Common myeloid progenitor, CD34-positive (primary cell): ENCODE results near the gene HAO2.

Experiments
- CTCF ChIA-PET: fragments of 350-600 bp; sonication (Branson Sonifier 250); formaldehyde crosslinking; loops from one replicate; lab custom pipeline; 2021; ENCODE audit warnings: antibody characterized with exemption; lab: Charles Lee
- POLR2A ChIA-PET: fragments of 350-600 bp; sonication (Branson Sonifier 250); formaldehyde crosslinking; loops from one replicate; lab custom pipeline; 2021; ENCODE audit warnings: antibody characterized with exemption; lab: Charles Lee
- DNase-seq, 3 donors: peaks; one replicate each; pipeline versions ENCODE4 v3.0.0 to v3.0.0-alpha.2; 2013
- H3K27ac ChIP-seq, 2 experiments: 1 replicate in 1 of 2; 2 replicates in 1 of 2; pipeline ENCODE4 v1.7.0; 2013; ENCODE audit warnings: inconsistent platforms in 2 of 2, low read length in 2 of 2, mild to moderate bottlenecking in 2 of 2, low read depth in 1 of 2, moderate library complexity in 1 of 2; ENCODE audit not compliant: severe bottlenecking in 2 of 2, insufficient read depth in 1 of 2, poor library complexity in 1 of 2
- H3K27me3 ChIP-seq, 5 experiments: replicated peaks in 2 of 5; 1 replicate in 3 of 5; 2 replicates in 2 of 5; pipeline versions ENCODE4 v1.6.1 to v1.7.0; 2013; ENCODE audit warnings: low read length in 4 of 5, mild to moderate bottlenecking in 2 of 5, moderate library complexity in 2 of 5, inconsistent platforms in 1 of 5; ENCODE audit not compliant: insufficient read depth in 5 of 5, control insufficient read depth in 4 of 5
- H3K36me3 ChIP-seq, 4 experiments: 1 replicate in 2 of 4; 2 replicates in 2 of 4; pipeline versions ENCODE4 v1.6.1 to v1.7.0; 2013; ENCODE audit warnings: low read length in 3 of 4, control low read depth in 1 of 4, mild to moderate bottlenecking in 1 of 4; ENCODE audit not compliant: control insufficient read depth in 4 of 4, insufficient read depth in 4 of 4
- H3K4me1 ChIP-seq, 4 experiments: 1 replicate in 3 of 4; 2 replicates in 1 of 4; pipeline versions ENCODE4 v1.6.1 to v1.7.1; 2013; ENCODE audit warnings: low read length in 3 of 4, mild to moderate bottlenecking in 3 of 4, control low read depth in 1 of 4, inconsistent platforms in 1 of 4, moderate library complexity in 1 of 4; ENCODE audit not compliant: control insufficient read depth in 4 of 4, insufficient read depth in 4 of 4; ENCODE audit errors: control extremely low read depth in 1 of 4
- H3K4me3 ChIP-seq, 7 experiments: 1 replicate in 4 of 7; 2 replicates in 3 of 7; pipeline versions ENCODE4 v1.5.1 to v1.7.0; 2013; ENCODE audit warnings: mild to moderate bottlenecking in 7 of 7, low read length in 6 of 7, moderate library complexity in 6 of 7, inconsistent platforms in 2 of 7, low read depth in 2 of 7, control low read depth in 1 of 7; ENCODE audit not compliant: insufficient read depth in 4 of 7, control insufficient read depth in 1 of 7; ENCODE audit errors: extremely low read depth in 1 of 7
- H3K9me3 ChIP-seq, 5 experiments: 1 replicate in 4 of 5; 2 replicates in 1 of 5; pipeline versions ENCODE4 v1.6.1 to v1.7.1; 2013; ENCODE audit warnings: low read length in 4 of 5, mild to moderate bottlenecking in 2 of 5, inconsistent platforms in 1 of 5, low read depth in 1 of 5, moderate library complexity in 1 of 5; ENCODE audit not compliant: control insufficient read depth in 4 of 5, insufficient read depth in 2 of 5; ENCODE audit errors: control extremely low read depth in 1 of 5
- WGBS: methylation state at CpG from one replicate; pipeline ENCODE4 v1.1.5; 2013; ENCODE audit not compliant: insufficient coverage; 5-methylcytosine and 5-hydroxymethylcytosine counted together

Gene HAO2

DNA sequence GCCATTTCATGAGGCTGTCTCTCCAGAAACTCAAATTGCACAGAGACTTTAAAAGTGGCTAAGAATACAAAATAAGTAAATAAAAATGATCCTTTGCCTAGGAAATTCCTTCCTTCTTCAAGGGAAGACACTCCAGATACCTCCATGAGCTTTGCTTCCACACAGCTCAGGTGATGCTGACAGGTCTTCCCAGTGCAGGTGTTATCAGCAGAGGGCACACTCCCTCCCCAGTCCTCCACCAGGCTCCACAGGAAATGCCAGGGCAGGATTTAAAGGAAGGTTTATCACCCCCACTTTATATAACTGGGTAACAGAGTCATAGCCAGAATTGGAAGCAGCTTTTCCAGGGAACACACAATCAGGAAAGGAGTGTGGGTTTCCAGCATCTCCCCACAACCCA lies 52.1 kb downstream of the HAO2 start:
- no peaks in the 10 kb centered on the region for H3K9me3 ChIP-seq
- ChIA-PET CTCF (no interaction called here), POLR2A (no interaction called here)
- no peak overlapping the region for H3K27ac ChIP-seq
- H3K4me3 ChIP-seq: no peak overlapping the region
- H3K4me1 ChIP-seq: no peaks in the 10 kb centered on the region
- no peaks in the 10 kb centered on the region for H3K36me3 ChIP-seq
- DNase-seq: no peak
- H3K27me3 ChIP-seq: peaks cover 0 to 4% (median 2%) of the 10 kb centered on the region in 5 experiments

GRCh38 chr1:119422631-119423030 lies 54.0 kb downstream of the HAO2 start:
- Histone ChIP-seq H3K36me3 (no peaks in the 10 kb centered on the region), H3K27me3 (peaks cover 0 to 4% (median 2%) of the 10 kb centered on the region in 5 experiments), H3K9me3 (no peaks in the 10 kb centered on the region), H3K4me3 (no peak overlapping the region), H3K27ac (no peak overlapping the region), H3K4me1 (no peaks in the 10 kb centered on the region)
- ChIA-PET CTCF (no interaction called here), POLR2A (interaction anchor here (0.8 kb wide), 1 partner anchor 14 kb away, joined by 3 read pairs; no protein-coding TSS in a partner anchor)
- DNase-seq: no peak

GRCh38 chr1:119428991-119429390 lies 60.4 kb downstream of the HAO2 start:
- CTCF ChIA-PET: no interaction called here
- WGBS: no CpG with 5 or more reads among the region's 2 CpGs

DNA sequence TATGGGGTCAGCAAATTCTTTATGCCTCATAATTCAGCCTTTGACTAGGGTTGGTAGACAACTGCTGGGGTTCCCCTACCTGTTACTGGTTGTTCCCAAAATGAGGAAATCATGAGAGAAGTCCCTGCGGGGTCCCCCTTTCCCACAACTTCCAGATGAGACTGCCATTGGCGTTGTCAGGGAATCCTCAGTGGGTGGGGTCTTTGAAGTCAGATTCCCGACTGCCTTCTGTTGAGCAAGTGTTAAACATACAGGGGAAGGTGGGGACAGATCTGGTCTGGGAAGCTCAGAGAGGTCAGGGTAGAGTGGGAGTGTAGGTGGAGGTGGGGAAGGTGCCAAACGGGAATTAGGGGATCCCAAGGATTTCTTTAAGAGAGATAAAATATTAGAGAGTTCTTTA lies 61.1 kb downstream of the HAO2 start:
- no peak overlapping the region for H3K27ac ChIP-seq
- no peaks in the 10 kb centered on the region for H3K4me1 ChIP-seq
- H3K9me3 ChIP-seq: no peaks in the 10 kb centered on the region
- H3K36me3 ChIP-seq: no peaks in the 10 kb centered on the region
- H3K4me3 ChIP-seq: no peak overlapping the region
- CTCF ChIA-PET: no interaction called here
- H3K27me3 ChIP-seq: peaks cover 0 to 3% (median 1%) of the 10 kb centered on the region in 5 experiments
- DNase-seq: no peak
- POLR2A ChIA-PET: no interaction called here
- 63% methylated on average over 4 of the region's 4 CpGs for WGBS

More at GRCh38 chr1:119428991-119429390, 60.4 kb downstream of the HAO2 start:
- POLR2A ChIA-PET: no interaction called here
- H3K27me3 ChIP-seq: peaks cover 0 to 7% (median 1%) of the 10 kb centered on the region in 5 experiments
- H3K36me3 ChIP-seq: no peaks in the 10 kb centered on the region
- no peaks in the 10 kb centered on the region for H3K4me1 ChIP-seq
- no peak for DNase-seq
- H3K9me3 ChIP-seq: no peaks in the 10 kb centered on the region
- H3K4me3 ChIP-seq: no peak overlapping the region
- no peak overlapping the region for H3K27ac ChIP-seq

DNA sequence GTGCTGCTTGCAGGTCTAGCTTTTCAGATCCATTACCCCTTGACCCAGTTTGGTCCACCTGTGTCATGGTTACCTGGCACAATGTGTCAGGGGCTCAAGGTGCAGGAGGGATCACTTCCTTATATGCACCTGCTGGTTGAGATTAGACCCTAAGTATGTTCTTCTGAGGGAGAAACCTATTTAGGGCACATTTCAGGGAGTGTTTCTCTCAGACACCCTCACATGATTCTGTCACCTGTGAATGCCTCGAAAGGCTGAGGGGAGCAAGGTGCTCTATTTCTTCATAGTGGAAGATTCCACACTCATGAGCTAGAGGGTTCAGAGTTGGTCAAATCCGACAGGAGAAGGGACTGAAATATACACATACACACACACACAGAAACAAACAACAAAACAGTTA lies 61.9 kb downstream of the HAO2 start:
- CTCF ChIA-PET: no interaction called here
- no peaks in the 10 kb centered on the region for H3K36me3 ChIP-seq
- H3K9me3 ChIP-seq: no peaks in the 10 kb centered on the region
- POLR2A ChIA-PET: no interaction called here
- H3K4me1 ChIP-seq: no peaks in the 10 kb centered on the region
- H3K27ac ChIP-seq: no peak overlapping the region
- WGBS: no CpG with 5 or more reads among the region's 2 CpGs
- no peak overlapping the region for H3K4me3 ChIP-seq
- H3K27me3 ChIP-seq: peaks cover 0 to 3% (median 1%) of the 10 kb centered on the region in 5 experiments
- no peak for DNase-seq

GRCh38 chr1:119431836-119432235 lies 63.3 kb downstream of the HAO2 start:
- H3K27me3 ChIP-seq: peaks cover 0 to 3% (median 1%) of the 10 kb centered on the region in 5 experiments
- no peak overlapping the region for H3K4me3 ChIP-seq
- H3K36me3 ChIP-seq: no peaks in the 10 kb centered on the region
- no peaks in the 10 kb centered on the region for H3K4me1 ChIP-seq
- ChIA-PET POLR2A (no interaction called here), CTCF (no interaction called here)
- 85% methylated on average over 3 of the region's 3 CpGs for WGBS
- no peak for DNase-seq
- H3K27ac ChIP-seq: no peak overlapping the region
- no peaks in the 10 kb centered on the region for H3K9me3 ChIP-seq

GRCh38 chr1:119435052-119435451 lies 66.5 kb downstream of the HAO2 start:
- Histone ChIP-seq H3K36me3 (no peaks in the 10 kb centered on the region), H3K9me3 (no peaks in the 10 kb centered on the region), H3K4me1 (no peaks in the 10 kb centered on the region), H3K27ac (no peak overlapping the region), H3K27me3 (peaks cover 0 to 8% (median 0%) of the 10 kb centered on the region in 5 experiments), H3K4me3 (no peak overlapping the region)
- POLR2A ChIA-PET: no interaction called here
- CTCF ChIA-PET: no interaction called here
- DNase-seq: no peak
- no CpG with 5 or more reads among the region's 3 CpGs for WGBS
